ENCODE results near the gene IFNL4. TPM values are rescaled to one million over a fixed set of nuclear protein-coding genes. Genes with fewer than 3 reads are reported as not detected.

The IFNL4 gene
- total and polyA plus RNA-seq, 10 of the 15 experiments (the other 5 are each of a cell fraction or from before 2014, with no cell fraction given), result not detected

DNA sequence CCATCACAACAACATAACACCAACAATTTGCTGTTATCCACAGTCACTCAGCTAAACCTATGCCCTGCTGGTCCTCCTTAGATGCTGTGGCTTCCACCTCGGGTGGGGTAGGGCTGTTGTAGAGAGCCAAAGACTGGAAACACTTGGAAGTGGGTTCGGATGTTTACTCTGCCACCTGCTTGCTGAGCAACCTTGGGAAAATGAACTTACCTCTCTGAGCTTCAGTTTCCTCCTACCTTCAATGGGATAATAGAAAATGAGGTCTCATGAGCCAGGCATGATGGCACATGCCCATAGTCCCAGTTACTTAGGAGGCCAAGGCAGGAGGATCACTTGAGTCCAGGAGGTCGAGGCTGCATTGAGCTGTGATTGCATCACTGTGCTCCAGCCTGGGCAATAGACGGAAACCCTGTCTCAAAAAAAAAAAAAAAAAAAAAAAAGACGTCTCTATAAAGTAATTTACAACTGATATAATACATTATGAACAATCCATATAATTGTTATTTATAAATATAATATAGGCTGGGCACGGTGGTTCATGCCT, 41.3 kb downstream of the IFNL4 start:
- Histone ChIP-seq H3K79me2 (ENCODE audit: control insufficient read depth, insufficient read depth, low read length) (no peaks in the 10 kb centered on the region), H4K20me1 (ENCODE audit: control insufficient read depth, insufficient read depth) (no peaks in the 10 kb centered on the region), H3K27me3 (replicated peaks in 1 of 2; ENCODE audit: control insufficient read depth in 2 of 2, insufficient read depth in 2 of 2, low read length in 1 of 2) (peaks cover 0 to 3% of the 10 kb centered on the region in 2 experiments; a peak in 1 of 4 replicates), H3K4me2 (ENCODE audit: control insufficient read depth, insufficient read depth) (no peak overlapping the region), H3K4me1 (ENCODE audit: control insufficient read depth, insufficient read depth, low read length) (no peaks in the 10 kb centered on the region), H3K36me3 (ENCODE audit: control insufficient read depth in 2 of 2, insufficient read depth in 2 of 2, low read length in 1 of 2) (no peaks in the 10 kb centered on the region), H3K9me3 (replicated peaks; ENCODE audit: control insufficient read depth, insufficient read depth, low read length) (no peaks in the 10 kb centered on the region), H3K4me3 (no peak overlapping the region), H3K27ac (ENCODE audit: control insufficient read depth, insufficient read depth) (no peak overlapping the region), H2AFZ (ENCODE audit: control insufficient read depth, low read depth, low read length) (no peak overlapping the region), H3K9ac (ENCODE audit: control insufficient read depth, insufficient read depth, low read length) (no peak overlapping the region)
- intact Hi-C loops (cut with micrococcal nuclease; ENCODE audit: unreplicated experiment) (no loop called here), in situ Hi-C loops (cut with MboI) (no loop called here)
- FAIRE-seq (no peak), ATAC-seq (no peak), DNase-seq (ENCODE audit: low read depth, low spot score) (no peak)
- TF ChIP-seq ZNF24 (IDR thresholded peaks at IDR 0.05) (no peak), SIN3A (IDR thresholded peaks at IDR 0.05; ENCODE audit: low read depth, low read length) (no peak), CHD1 (IDR thresholded peaks at IDR 0.05; ENCODE audit: low read depth, low read length) (no peak), MAX (IDR thresholded peaks at IDR 0.05; ENCODE audit: low read depth, low read length) (no peak)
- TF ChIP-seq, protein P1, sequence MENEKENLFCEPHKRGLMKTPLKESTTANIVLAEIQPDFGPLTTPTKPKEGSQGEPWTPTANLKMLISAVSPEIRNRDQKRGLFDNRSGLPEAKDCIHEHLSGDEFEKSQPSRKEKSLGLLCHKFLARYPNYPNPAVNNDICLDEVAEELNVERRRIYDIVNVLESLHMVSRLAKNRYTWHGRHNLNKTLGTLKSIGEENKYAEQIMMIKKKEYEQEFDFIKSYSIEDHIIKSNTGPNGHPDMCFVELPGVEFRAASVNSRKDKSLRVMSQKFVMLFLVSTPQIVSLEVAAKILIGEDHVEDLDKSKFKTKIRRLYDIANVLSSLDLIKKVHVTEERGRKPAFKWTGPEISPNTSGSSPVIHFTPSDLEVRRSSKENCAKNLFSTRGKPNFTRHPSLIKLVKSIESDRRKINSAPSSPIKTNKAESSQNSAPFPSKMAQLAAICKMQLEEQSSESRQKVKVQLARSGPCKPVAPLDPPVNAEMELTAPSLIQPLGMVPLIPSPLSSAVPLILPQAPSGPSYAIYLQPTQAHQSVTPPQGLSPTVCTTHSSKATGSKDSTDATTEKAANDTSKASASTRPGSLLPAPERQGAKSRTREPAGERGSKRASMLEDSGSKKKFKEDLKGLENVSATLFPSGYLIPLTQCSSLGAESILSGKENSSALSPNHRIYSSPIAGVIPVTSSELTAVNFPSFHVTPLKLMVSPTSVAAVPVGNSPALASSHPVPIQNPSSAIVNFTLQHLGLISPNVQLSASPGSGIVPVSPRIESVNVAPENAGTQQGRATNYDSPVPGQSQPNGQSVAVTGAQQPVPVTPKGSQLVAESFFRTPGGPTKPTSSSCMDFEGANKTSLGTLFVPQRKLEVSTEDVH (IDR thresholded peaks at IDR 0.05; ENCODE audit: low read depth, partially characterized antibody), result no peak
- TF ChIP-seq, protein P2, sequence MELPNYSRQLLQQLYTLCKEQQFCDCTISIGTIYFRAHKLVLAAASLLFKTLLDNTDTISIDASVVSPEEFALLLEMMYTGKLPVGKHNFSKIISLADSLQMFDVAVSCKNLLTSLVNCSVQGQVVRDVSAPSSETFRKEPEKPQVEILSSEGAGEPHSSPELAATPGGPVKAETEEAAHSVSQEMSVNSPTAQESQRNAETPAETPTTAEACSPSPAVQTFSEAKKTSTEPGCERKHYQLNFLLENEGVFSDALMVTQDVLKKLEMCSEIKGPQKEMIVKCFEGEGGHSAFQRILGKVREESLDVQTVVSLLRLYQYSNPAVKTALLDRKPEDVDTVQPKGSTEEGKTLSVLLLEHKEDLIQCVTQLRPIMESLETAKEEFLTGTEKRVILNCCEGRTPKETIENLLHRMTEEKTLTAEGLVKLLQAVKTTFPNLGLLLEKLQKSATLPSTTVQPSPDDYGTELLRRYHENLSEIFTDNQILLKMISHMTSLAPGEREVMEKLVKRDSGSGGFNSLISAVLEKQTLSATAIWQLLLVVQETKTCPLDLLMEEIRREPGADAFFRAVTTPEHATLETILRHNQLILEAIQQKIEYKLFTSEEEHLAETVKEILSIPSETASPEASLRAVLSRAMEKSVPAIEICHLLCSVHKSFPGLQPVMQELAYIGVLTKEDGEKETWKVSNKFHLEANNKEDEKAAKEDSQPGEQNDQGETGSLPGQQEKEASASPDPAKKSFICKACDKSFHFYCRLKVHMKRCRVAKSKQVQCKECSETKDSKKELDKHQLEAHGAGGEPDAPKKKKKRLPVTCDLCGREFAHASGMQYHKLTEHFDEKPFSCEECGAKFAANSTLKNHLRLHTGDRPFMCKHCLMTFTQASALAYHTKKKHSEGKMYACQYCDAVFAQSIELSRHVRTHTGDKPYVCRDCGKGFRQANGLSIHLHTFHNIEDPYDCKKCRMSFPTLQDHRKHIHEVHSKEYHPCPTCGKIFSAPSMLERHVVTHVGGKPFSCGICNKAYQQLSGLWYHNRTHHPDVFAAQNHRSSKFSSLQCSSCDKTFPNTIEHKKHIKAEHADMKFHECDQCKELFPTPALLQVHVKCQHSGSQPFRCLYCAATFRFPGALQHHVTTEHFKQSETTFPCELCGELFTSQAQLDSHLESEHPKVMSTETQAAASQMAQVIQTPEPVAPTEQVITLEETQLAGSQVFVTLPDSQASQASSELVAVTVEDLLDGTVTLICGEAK (IDR thresholded peaks at IDR 0.05; ENCODE audit: borderline replicate concordance), result no peak
- ChIA-PET RAD21 (ENCODE audit: unreplicated experiment) (no interaction called here), POLR2A (no interaction called here), SMC1A (ENCODE audit: uncharacterized antibody, unreplicated experiment) (no interaction called here), CTCF (no interaction called here)
- WGBS (ENCODE audit: insufficient coverage, insufficient replicate concordance, low lambda C conversion rate, missing lambda C conversion rate), result 34% methylated on average over 6 of the region's 6 CpGs
- BruUV-seq (replicated peaks), result no TSS peak
